Duodenal mucosa (tissue), 2 donors: ENCODE results near the gene CACNA1I.

ENCODE experiments used
- H3K27ac ChIP-seq: one replicate; pipeline ENCODE4 v1.7.0; 2013; ENCODE audit warnings: low read depth, low read length
- H3K27me3 ChIP-seq, 2 donors: one replicate each; pipeline ENCODE4 v1.7.0; 2013; ENCODE audit warnings: low read length in 2 of 2, control low read depth in 1 of 2; ENCODE audit not compliant: insufficient read depth in 2 of 2, control insufficient read depth in 1 of 2
- H3K36me3 ChIP-seq, 2 donors: one replicate each; pipeline ENCODE4 v1.7.0; 2013; ENCODE audit warnings: low read length in 2 of 2, control low read depth in 1 of 2; ENCODE audit not compliant: insufficient read depth in 2 of 2, control insufficient read depth in 1 of 2
- H3K4me1 ChIP-seq, 2 donors: one replicate each; pipeline ENCODE4 v1.7.0; 2013; ENCODE audit warnings: low read length in 2 of 2, control low read depth in 1 of 2; ENCODE audit not compliant: insufficient read depth in 2 of 2, control insufficient read depth in 1 of 2
- H3K4me3 ChIP-seq, 2 donors: one replicate each; pipeline ENCODE4 v1.7.0; 2013; ENCODE audit warnings: low read length in 2 of 2, low read depth in 1 of 2
- H3K9ac ChIP-seq, 2 donors: one replicate each; pipeline ENCODE4 v1.7.0; 2013; ENCODE audit warnings: low read length in 2 of 2, low read depth in 1 of 2
- H3K9me3 ChIP-seq, 2 donors: one replicate each; pipeline ENCODE4 v1.7.0; 2013; ENCODE audit warnings: low read length in 2 of 2, control low read depth in 1 of 2; ENCODE audit not compliant: control insufficient read depth in 1 of 2

Gene CACNA1I

GRCh38 chr22:39528080-39528661 lies 42.4 kb upstream of the CACNA1I start:
- Histone ChIP-seq H3K4me3 (peak overlapping the region; percentile 10 to 65), H3K4me1 (peaks cover 49 to 71% of the 10 kb centered on the region in 2 donors), H3K9ac (peak overlapping the region; percentile 35 to 43), H3K27me3 (no peaks in the 10 kb centered on the region), H3K27ac (peak overlapping the region; percentile 69), H3K36me3 (peaks cover 18 to 37% of the 10 kb centered on the region in 2 donors), H3K9me3 (no peaks in the 10 kb centered on the region)

GRCh38 chr22:39528681-39529486 lies 41.7 kb upstream of the CACNA1I start:
- H3K4me1 ChIP-seq: peaks cover 47 to 68% of the 10 kb centered on the region in 2 donors
- H3K4me3 ChIP-seq: peak overlapping the region; percentile 10 to 65

GRCh38 chr22:39529487-39529851 lies 41.1 kb upstream of the CACNA1I start:
- Histone ChIP-seq H3K27ac (no peak overlapping the region), H3K9me3 (no peaks in the 10 kb centered on the region), H3K36me3 (peaks cover 10 to 27% of the 10 kb centered on the region in 2 donors), H3K4me3 (peak overlapping the region; percentile 23 to 65), H3K4me1 (peaks cover 48 to 65% of the 10 kb centered on the region in 2 donors), H3K9ac (peak overlapping the region in 1 of 2 donors; percentile 15), H3K27me3 (no peaks in the 10 kb centered on the region)

More at GRCh38 chr22:39528681-39529486, 41.7 kb upstream of the CACNA1I start:
- peaks cover 15 to 33% of the 10 kb centered on the region in 2 donors for H3K36me3 ChIP-seq
- peak overlapping the region; percentile 35 to 43 for H3K9ac ChIP-seq
- no peaks in the 10 kb centered on the region for H3K27me3 ChIP-seq
- peak overlapping the region; percentile 69 for H3K27ac ChIP-seq
- no peaks in the 10 kb centered on the region for H3K9me3 ChIP-seq

GRCh38 chr22:39530116-39530515 lies 40.4 kb upstream of the CACNA1I start:
- Histone ChIP-seq H3K4me1 (peaks cover 51 to 68% of the 10 kb centered on the region in 2 donors), H3K9me3 (no peaks in the 10 kb centered on the region), H3K27ac (no peak overlapping the region), H3K36me3 (peaks cover 9 to 21% of the 10 kb centered on the region in 2 donors), H3K27me3 (no peaks in the 10 kb centered on the region), H3K4me3 (peak overlapping the region in 1 of 2 donors; percentile 3), H3K9ac (no peak overlapping the region)

- peak overlapping the region; percentile 85 to 96 for H3K4me3 ChIP-seq
These were observed 39.7 kb upstream of the CACNA1I start for GRCh38 chr22:39530692-39531331.

GRCh38 chr22:39532215-39533073 lies 38.1 kb upstream of the CACNA1I start, which contains the start of gene RPS19BP1:
Gene RPS19BP1 (minus strand): TSS chr22:39532748. CDS start chr22:39532738, 10 bp downstream.
- Histone ChIP-seq H3K4me3 (peak within 1 kb of the TSS; percentile 85 to 96), H3K9me3 (no peaks in the 10 kb centered on the region), H3K4me1 (peaks cover 48 to 53% of the 10 kb centered on the region in 2 donors), H3K27me3 (no peaks in the 10 kb centered on the region), H3K27ac (peak within 1 kb of the TSS; percentile 82), H3K9ac (peak within 1 kb of the TSS; percentile 90 to 96), H3K36me3 (peaks cover 9 to 19% of the 10 kb centered on the region in 2 donors)

More at GRCh38 chr22:39530692-39531331, 39.7 kb upstream of the CACNA1I start:
- no peaks in the 10 kb centered on the region for H3K9me3 ChIP-seq
- peaks cover 9 to 19% of the 10 kb centered on the region in 2 donors for H3K36me3 ChIP-seq
- H3K4me1 ChIP-seq: peaks cover 51 to 63% of the 10 kb centered on the region in 2 donors
- H3K9ac ChIP-seq: peak overlapping the region in 1 of 2 donors; percentile 16
- no peaks in the 10 kb centered on the region for H3K27me3 ChIP-seq
- no peak overlapping the region for H3K27ac ChIP-seq

GRCh38 chr22:39534092-39534506 lies 36.5 kb upstream of the CACNA1I start:
- H3K27me3 ChIP-seq: no peaks in the 10 kb centered on the region
- H3K9me3 ChIP-seq: no peaks in the 10 kb centered on the region
- no peak overlapping the region for H3K4me3 ChIP-seq
- H3K36me3 ChIP-seq: peaks cover 9 to 17% of the 10 kb centered on the region in 2 donors
- H3K9ac ChIP-seq: no peak overlapping the region
- H3K4me1 ChIP-seq: peaks cover 32 to 37% of the 10 kb centered on the region in 2 donors
- H3K27ac ChIP-seq: no peak overlapping the region

- no peak overlapping the region for H3K9ac ChIP-seq
- H3K36me3 ChIP-seq: peaks cover 5 to 12% of the 10 kb centered on the region in 2 donors
- H3K4me1 ChIP-seq: peaks cover 26 to 31% of the 10 kb centered on the region in 2 donors
- H3K27me3 ChIP-seq: no peaks in the 10 kb centered on the region
- no peak overlapping the region for H3K27ac ChIP-seq
- H3K9me3 ChIP-seq: no peaks in the 10 kb centered on the region
- peak overlapping the region in 1 of 2 donors; percentile 1 for H3K4me3 ChIP-seq
These were observed 35.8 kb upstream of the CACNA1I start for GRCh38 chr22:39534591-39535356.

GRCh38 chr22:39535357-39535725 lies 35.2 kb upstream of the CACNA1I start:
- H3K4me3 ChIP-seq: no peak overlapping the region
- no peak overlapping the region for H3K27ac ChIP-seq
- peaks cover 0 to 7% of the 10 kb centered on the region in 2 donors for H3K36me3 ChIP-seq
- no peaks in the 10 kb centered on the region for H3K27me3 ChIP-seq
- H3K9ac ChIP-seq: no peak overlapping the region
- H3K9me3 ChIP-seq: no peaks in the 10 kb centered on the region
- peaks cover 20 to 25% of the 10 kb centered on the region in 2 donors for H3K4me1 ChIP-seq
